SH-SY5Y (cell line): ENCODE data around the gene CRADD.

Experiments used
- GATA2 ChIP-seq: IDR thresholded peaks from 2 replicates; pipeline ENCODE4 v1.6.1; 2011; ENCODE audit warnings: mild to moderate bottlenecking, low read depth, low read length
- GATA3 ChIP-seq: IDR thresholded peaks from 2 replicates; pipeline ENCODE4 v1.6.1; 2011; ENCODE audit warnings: low read depth, mild to moderate bottlenecking, low read length, moderate library complexity

GRCh38 chr12:93746572-93747168, 69.5 kb downstream of the CRADD start:
- TF ChIP-seq GATA2 (no peak), GATA3 (no peak)
